GM12878 (cell line): ENCODE measurements around the gene C17orf113.

Experiments used
- BACH1 ChIP-seq: fragments of 450-650 bp; IDR thresholded peaks from 2 replicates; pipeline ENCODE4 v1.6.1; 2017; ENCODE audit warnings: mild to moderate bottlenecking, borderline replicate concordance
- NFXL1 ChIP-seq: fragments of 450-650 bp; IDR thresholded peaks from 2 replicates; pipeline ENCODE4 v1.6.1; 2017; ENCODE audit warnings: antibody characterized with exemption, mild to moderate bottlenecking, borderline replicate concordance

GRCh38 chr17:42062681-42063080 lies 12.3 kb upstream of the C17orf113 start:
- TF ChIP-seq BACH1 (no peak), NFXL1 (no peak)
